ENCODE data around the gene FASLG.

The FASLG gene

DNA sequence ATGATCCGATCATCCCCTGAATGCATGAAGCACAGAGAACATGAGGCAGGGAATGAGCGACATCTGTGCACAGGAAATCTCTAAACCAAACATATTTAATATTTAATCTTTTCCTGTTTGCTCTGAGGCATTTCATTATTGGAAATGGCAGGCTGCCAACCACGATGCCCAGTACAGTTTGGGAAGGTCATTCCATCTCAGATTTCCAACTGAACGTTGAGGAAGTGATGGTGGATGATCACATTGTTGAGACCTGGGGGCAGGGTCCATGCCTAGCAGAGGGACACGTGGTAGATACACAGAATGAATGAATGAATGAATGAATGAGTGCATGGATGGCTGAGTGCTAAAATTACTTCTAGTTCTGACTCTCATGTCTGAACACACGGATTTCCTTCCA, 15.9 kb upstream of the FASLG start:
- in situ Hi-C loops (cut with HindIII; ENCODE audit: low sequenced_read_pairs), result no loop called here

DNA sequence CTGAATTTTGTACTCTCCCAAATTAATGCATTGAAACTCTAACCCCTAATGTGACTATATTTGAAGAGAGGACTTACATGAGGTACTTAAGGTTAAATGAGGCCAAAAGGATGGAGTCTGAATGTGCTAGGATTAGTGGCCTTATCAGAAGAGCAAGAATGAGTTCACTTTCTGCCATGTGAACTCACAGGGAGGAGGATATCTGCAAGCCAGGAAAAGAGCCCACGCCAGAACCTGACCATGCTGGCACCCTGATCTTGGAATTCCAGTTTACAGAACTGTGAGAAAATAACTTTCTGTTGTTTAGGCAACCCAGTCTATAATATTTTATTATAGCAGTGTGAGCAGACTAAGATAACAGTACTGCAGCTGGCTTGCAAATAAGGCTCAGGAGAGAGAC, 12.2 kb upstream of the FASLG start:
- in situ Hi-C loops (cut with HindIII; ENCODE audit: low sequenced_read_pairs), result no loop called here

DNA sequence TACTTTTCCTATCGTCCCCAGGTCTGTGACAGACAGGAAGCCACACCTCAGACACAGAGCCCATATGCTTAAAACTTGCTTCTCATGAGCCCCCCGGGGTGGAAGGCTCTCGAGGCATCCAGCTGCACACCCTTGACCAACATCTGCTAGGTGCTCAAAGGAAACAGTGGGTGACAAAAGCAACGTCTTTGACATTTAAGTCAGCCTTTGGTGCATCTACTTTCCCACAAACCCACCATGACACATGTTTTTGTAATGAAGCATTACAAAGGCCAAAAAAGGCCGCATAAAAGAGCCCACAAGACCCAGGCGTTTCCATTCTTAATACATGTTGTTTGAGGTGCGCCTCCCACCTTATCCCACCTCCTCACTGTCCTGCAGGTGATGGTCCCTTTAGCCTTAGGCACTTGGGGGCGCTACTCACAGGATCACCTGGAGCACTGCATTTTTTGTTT, 11.8 kb upstream of the FASLG start:
- in situ Hi-C loops (cut with HindIII; ENCODE audit: low sequenced_read_pairs), result no loop called here

DNA sequence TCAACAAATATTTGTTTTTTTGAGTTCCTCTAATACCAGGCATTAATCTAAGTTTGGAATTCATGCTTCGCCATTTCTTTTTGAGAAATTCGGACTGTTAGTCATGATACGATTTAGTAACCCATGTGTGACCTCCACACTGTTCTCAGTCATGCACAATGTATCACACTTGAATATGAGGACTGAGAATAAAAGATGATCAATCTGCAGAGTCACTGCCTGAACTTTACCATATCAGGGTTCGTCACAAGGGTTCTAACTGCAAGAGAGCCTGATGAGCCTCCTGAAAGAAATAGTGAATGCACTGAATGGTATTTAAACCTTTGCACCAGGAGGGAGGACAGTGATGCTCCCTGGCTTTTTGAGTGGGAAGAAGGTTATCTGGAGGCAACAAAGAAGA, 10.9 kb upstream of the FASLG start:
- in situ Hi-C loops (cut with HindIII; ENCODE audit: low sequenced_read_pairs), result no loop called here

DNA sequence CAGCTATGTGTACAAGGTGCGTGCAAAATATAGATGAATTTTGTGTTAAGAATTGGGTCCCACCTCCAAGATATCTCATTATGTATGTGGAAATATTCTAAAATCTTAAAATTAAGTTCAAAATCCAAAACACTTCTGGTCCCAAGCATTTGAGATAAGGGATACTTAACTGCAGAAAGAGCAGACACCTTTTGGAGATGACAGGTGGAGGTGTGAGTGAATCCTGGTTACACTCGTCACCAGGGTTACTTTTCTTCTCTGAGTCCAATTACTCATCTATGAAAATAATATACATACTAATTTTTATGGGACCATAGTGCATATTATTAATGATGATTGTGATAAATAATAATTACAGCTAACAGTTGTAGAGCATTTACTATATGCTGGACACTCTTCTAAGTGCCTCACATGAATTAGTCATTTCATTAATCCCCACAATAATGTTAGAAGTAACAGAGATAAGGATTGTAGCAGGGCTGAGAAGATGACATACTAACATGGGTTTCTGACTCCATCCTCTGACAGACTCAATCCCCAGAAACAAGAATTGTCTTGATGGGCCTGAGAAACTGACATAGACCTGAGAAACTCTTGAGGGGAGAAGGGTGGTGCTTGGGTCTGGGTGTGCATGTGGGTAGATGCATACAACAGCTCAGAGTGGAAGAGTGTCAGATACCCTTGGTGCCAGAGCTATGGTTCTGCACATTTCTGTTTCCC, 8.3 kb upstream of the FASLG start:
- in situ Hi-C loops (cut with HindIII; ENCODE audit: low sequenced_read_pairs), result no loop called here

DNA sequence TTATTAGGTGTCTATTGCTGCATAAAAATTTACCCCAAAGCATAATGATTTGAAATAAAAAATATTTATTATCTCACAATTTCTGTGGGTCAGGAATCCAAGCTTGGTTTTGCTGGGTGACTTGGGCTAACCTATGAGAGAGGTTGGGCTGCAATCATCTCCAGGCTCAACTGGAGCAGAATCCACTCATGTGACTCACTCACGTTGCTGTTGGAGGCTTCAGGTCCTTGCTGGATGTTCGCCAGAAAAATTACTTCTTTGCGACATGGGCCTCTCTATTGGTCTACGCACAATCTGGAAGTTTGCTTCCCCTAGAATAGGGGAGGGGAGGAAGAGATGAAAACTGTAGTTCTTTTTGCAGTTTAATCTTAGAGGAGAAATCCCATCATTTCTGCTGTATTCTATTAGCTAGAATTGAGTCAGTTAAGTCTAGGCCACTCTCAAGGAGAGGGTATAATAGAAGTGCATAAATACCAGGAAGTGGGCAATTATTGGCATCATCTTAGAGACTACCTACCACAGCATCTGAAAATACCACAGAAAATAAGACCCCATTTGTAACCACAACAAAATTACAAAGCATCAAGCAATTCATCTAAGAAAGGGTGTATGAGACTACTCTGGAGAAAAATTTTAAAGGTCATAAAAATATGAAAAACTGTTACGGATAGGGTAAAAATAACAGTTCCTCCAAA, 5.7 kb upstream of the FASLG start:
- in situ Hi-C loops (cut with HindIII; ENCODE audit: low sequenced_read_pairs), result no loop called here

DNA sequence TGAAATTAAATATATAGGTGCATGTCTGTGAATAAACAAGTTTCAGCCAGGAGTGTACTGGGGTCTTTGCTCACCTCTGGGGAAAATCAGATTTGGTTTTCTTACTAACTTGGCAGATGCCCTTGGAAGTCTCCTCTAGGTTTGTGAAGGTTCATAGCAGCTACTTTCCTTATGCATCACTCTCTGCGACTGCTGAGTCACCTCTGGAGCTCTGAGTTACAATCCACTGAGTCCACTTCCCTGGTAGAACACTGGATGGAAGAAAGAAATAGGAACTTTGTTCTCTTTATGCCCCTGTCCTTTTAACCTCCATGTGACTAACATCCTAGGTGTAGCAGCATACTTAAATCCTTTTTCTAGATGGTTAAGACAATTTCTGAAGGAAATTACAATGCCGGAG, 4.4 kb upstream of the FASLG start:
- in situ Hi-C loops (cut with HindIII; ENCODE audit: low sequenced_read_pairs), result no loop called here

DNA sequence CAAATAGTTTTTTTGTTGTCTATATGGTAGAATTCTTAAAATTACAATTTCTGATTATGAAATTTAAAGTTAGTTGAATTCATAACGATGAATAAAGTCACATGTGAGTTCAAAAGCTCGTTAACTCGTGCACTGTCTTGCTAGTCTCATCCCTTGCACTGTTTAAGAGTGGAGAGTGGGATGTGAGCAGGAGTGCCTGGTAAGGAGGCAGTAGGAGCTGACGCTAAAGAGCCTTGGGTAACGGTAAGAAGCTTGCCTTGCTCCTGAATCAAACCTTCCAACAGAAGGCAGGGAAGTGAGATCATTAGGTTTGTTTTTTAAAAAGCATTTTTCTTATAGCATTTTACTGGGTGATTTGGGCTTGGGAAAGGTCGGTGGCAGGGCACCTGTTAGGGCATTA, 2.3 kb upstream of the FASLG start:
- in situ Hi-C loops (cut with HindIII; ENCODE audit: low sequenced_read_pairs), result loop anchor here (5.0 kb wide), 1 partner anchor 69 kb away; no protein-coding TSS in a partner anchor

DNA sequence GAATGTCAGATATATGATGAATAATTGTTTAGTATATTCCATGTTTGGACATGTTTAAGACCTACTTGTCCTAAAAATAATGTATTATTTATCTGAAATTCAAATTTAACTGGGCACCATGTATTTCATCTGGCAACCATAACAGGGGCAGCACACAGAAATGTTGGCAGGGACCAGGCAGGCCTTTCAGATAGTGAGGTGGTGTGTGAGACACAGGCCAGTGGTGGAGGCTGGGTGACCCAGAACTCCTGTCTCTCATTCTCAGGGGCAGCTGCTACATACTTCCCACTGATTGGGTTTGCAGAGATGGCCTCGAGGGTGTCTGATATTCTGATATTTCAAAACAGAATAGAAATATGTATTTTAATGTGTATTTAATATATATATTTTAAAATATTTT, 1.3 kb upstream of the FASLG start:
- in situ Hi-C loops (cut with HindIII; ENCODE audit: low sequenced_read_pairs), result loop anchor here (5.0 kb wide), 1 partner anchor 70 kb away; no protein-coding TSS in a partner anchor

DNA sequence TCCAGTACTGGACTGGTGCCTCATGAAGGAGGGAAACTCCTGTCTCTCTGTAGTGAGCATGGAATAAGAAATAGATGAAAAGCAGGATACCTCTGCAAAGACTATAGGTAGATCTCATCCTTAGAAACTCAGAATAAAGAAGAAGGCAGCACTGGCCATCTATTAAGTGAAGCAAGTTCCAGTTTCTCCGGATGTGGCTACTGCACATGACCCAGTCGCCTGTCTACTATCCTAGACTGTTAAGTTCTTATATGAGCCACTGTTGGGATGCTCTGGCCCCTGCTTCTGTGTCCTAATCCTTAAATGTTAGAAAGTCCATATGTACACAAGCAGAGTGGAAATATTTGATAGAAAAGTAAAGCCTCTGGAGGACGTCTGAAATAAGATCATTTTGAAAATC, 2.2 kb downstream of the FASLG start:
- in situ Hi-C loops (cut with HindIII; ENCODE audit: low sequenced_read_pairs), result loop anchor here (5.0 to 10.0 kb wide), 2 partner anchors 54 to 656 kb away; no protein-coding TSS in a partner anchor

DNA sequence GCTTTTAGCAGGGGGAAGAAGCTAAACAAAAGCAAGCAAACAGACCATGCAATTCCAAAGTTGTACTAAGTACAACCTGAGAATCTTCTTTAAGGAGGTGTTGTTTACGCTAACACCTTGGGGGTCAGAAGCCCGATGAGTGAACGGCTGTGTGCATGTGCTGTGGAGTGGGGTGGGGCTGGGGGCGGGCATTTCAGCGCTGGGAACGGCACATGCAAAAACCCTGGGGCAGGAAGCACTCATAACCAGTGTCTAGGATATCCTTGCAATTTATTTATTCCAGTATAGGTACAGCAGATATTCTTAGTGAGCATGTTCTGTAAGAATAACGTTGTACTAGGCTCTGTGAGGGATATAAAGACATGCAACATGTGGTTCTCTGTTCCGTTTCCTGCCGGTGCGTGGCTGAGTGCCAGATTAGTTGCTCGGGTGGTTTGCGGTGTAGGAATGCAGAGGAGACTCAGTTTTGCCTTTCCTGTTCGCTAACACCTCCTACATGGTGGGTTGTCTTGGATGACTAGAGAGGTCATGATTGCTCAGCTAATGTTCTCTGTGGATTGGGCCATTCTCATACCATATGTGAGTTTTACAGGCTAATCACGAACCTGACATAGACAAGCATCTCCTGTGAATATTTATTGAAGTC, 3.7 kb downstream of the FASLG start:
- in situ Hi-C loops (cut with HindIII; ENCODE audit: low sequenced_read_pairs), result loop anchor here (5.0 to 10.0 kb wide), 2 partner anchors 55 to 658 kb away; no protein-coding TSS in a partner anchor

DNA sequence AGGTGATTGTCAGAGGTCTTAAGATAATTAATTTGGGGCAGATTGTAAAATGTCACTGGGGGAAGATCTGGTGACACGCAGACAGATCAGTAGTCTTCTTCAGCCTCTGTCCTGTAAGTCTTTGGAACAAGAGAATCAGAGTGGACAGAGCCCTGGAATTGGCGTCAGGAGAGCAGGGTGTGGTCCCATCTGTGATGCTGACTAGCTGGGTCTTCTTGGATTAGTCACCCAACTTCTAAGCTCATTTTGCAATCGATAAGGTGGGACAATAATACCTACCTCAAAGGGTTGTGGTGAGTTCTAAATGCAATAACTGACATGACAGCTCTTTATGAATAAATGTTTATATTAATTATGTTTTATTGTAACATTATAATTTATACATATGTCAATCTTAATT, 4.8 kb downstream of the FASLG start:
- in situ Hi-C loops (cut with HindIII; ENCODE audit: low sequenced_read_pairs), result loop anchor here (5.0 to 10.0 kb wide), 2 partner anchors 56 to 659 kb away; no protein-coding TSS in a partner anchor

DNA sequence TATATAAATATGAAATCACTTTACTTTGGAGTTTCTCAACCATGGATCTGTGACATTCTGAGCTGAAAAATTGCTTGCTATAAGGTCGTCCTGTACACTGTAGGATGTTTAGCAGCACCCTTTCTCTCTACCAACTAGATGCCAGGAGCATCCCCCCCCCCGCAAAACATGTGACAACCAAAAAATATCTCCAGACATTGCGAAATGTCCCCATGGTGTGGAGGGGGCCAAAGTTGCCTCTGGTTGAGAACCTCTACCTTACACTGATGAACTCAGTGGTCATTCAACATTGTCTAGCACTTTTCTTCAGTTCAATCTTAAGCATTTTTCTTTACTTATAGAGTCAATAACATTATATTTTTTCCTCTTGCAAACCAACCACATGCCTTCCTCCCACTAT, 9.2 kb downstream of the FASLG start:
- in situ Hi-C loops (cut with HindIII; ENCODE audit: low sequenced_read_pairs), result loop anchor here (10.0 kb wide), 1 partner anchor 663 kb away; no protein-coding TSS in a partner anchor

DNA sequence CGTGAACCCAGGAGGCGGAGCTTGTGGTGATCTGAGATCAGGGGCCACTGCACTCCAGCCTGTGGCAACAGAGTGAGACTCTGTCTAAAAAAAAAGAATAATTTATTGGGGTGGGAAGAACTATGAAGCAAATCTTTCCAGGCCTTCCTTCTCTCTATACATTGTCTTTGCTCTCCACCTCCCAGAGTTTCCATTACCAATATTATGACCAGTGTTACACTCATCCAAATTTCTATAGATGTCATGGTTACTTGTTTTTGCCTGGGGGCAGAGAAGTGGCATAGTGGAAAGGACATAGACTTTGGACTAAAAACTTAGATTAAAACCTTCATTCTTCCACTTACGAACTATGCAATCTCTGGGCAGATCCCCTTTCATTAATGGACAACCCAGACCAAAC, 10.1 kb downstream of the FASLG start:
- in situ Hi-C loops (cut with HindIII; ENCODE audit: low sequenced_read_pairs), result loop anchor here (10.0 kb wide), 1 partner anchor 664 kb away; no protein-coding TSS in a partner anchor

DNA sequence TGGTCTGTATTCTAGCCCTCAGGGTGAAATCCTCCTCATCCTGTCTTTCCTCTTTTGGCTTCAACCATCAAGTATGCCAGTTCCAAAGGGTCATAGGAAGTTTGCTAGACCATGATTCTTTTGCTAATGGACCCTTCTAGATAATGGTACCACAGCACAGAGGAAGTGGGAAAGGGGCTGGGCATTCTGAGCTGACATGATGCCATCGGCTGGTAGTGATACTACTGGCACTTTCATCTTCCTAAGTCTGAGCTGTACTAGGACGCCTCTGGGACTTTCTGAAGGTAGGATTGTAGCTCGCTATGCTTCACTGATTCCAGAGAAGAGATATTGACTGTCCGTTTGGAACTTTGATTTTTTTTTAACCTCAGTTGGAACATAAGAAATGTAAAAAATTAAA, 11.4 kb downstream of the FASLG start:
- in situ Hi-C loops (cut with HindIII; ENCODE audit: low sequenced_read_pairs), result no loop called here

DNA sequence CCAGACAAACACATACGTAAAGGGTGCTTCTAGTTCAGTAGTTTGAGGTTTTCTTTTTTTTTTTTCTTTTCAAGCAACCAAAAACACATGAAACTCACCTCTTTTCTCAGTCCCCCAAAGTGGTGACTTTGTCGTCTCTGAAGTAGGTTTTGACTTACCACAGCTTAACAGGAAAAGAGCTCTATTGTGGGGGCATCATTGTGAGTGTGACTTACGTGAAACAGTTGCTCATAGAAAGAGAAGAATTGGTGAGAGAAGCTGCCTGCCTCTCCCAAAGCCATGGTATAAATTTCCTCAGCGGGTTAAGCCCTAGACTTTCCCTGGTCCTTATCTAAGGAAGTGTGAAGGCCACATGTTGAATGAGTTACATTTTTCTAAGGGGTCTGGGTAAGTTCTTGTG, 11.9 kb downstream of the FASLG start:
- in situ Hi-C loops (cut with HindIII; ENCODE audit: low sequenced_read_pairs), result no loop called here

DNA sequence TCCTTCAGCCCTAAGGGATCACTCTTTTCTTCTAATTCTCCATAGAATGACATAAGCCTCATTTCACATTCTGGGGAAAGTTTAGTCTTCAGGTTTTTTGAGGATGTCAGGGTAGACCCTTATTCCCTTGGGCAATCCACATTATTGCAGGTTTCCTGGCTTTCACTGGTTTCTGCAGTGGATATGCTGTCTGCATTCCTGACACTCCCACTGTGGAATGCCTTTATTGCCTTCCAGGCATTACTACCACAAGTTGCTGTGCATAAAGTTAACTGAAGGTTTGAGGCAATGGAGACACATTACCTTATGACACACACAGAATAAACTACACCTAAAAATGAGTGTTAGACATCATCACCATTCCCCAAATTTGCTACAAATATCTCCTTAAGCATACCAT, 12.7 kb downstream of the FASLG start:
- in situ Hi-C loops (cut with HindIII; ENCODE audit: low sequenced_read_pairs), result no loop called here

DNA sequence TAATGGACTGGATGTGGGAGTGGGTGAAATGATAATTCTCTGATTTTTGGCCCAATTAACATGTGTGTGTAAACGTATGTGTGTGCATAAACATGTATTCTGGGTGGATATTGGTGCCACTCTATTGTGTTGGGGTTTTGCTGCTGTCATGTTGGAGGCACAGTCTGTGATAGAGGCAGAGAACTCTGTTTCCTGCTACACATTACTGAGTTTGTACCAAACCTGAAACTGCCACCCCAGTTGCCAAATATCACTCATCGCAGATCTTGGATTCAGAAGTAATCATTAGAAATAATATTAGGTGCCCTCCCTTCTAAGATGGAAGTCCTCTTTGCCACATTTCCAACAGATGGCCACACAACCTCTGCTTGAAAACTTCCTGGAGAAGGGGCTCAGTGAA, 13.8 kb downstream of the FASLG start:
- in situ Hi-C loops (cut with HindIII; ENCODE audit: low sequenced_read_pairs), result no loop called here

DNA sequence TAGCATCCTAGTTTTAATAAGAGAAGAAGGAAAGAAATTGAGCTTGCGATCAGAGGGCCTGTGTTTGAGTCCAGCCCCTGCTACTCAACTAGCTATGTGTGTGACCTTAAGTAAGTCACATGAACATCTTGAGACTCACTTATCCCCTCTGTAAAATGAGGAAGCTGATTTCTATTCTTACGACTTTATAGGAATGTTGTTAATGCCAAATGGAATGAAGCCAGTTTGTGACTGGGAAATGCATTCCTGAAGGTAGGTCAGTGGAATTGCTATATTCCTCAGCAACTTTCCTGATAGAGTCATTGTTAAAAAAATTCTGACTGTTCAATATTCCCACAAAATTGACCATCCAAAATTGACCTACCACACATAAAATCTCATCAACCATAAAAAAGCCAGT, 14.9 kb downstream of the FASLG start:
- in situ Hi-C loops (cut with HindIII; ENCODE audit: low sequenced_read_pairs), result no loop called here

DNA sequence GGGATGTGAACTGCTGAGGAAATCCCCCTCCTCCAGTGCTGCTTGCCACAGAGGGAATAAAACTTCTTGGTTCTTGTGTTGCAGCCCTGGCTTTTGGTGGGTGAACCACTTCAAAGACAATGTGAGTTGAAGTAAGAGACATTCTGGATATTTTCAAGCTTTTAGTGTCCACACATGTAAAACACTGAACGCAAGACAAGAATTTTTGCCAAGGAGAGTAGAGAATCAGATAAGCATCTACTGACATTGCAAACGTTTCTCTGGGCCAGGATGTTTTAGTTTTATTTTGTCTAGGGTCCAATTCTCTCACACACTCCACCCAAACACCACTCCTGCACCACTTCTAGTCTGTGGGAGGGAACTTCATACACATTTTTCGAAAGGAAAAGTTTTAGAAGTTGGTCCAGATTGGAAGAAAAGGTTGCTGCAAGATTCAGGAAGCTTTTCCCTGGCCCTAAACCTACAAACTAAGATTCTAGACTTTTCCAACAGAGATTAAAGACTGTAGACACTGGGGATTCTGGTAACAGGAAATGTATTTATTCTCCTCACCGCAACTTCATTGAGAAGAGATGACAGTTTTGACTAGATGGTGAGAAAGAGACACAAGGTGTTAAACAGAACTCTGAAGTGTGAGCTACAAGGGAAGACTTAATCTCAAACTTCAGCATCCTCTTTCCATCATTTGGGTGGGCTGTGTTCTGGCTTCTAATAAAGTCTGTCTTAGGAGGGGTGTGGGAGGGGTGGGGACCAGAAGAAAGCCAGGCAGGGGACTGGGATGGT, 16.1 kb downstream of the FASLG start:
- in situ Hi-C loops (cut with HindIII; ENCODE audit: low sequenced_read_pairs), result no loop called here

All from endothelial cell of hepatic sinusoid (primary cell).